Measurements from ENCODE around the gene DMAC1. TPM values are rescaled to one million over a fixed set of nuclear protein-coding genes. Genes with fewer than 3 reads are reported as not detected.

DMAC1 gene
- total RNA-seq, 1 donor from 2014 or later = 31.5 TPM

- peaks cover 8 to 19% of the 10 kb centered on the region in 2 donors for H3K36me3 ChIP-seq
- intact Hi-C loops (cut with DNase I) = no loop called here
- H3K27me3 ChIP-seq = no peaks in the 10 kb centered on the region
- no peaks in the 10 kb centered on the region for H3K9me3 ChIP-seq
- H3K27ac ChIP-seq = no peak overlapping the region
- no peak for DNase-seq (ENCODE audit: low spot score in 2 of 2)
- H3K4me1 ChIP-seq = no peaks in the 10 kb centered on the region
- no peak overlapping the region for H3K4me3 ChIP-seq
- no peak for TF ChIP-seq CTCF (IDR thresholded peaks at IDR 0.05)
Measured at GRCh38 chr9:7791394-7791793, 8.2 kb downstream of the DMAC1 start.

GRCh38 chr9:7790819-7791182 is 8.8 kb downstream of the DMAC1 start:
- no peak for TF ChIP-seq CTCF (IDR thresholded peaks at IDR 0.05)
- intact Hi-C loops (cut with DNase I) = no loop called here
- H3K9me3 ChIP-seq = no peaks in the 10 kb centered on the region
- peaks cover 4 to 13% of the 10 kb centered on the region in 2 donors for H3K36me3 ChIP-seq
- H3K27ac ChIP-seq = no peak overlapping the region
- no peak for DNase-seq (ENCODE audit: low spot score in 2 of 2)
- no peaks in the 10 kb centered on the region for H3K27me3 ChIP-seq
- H3K4me3 ChIP-seq = no peak overlapping the region
- H3K4me1 ChIP-seq = no peaks in the 10 kb centered on the region

GRCh38 chr9:7790022-7790818 is 9.4 kb downstream of the DMAC1 start:
- no peak overlapping the region for H3K4me3 ChIP-seq
- intact Hi-C loops (cut with DNase I) = no loop called here
- H3K9me3 ChIP-seq = no peaks in the 10 kb centered on the region
- no peaks in the 10 kb centered on the region for H3K27me3 ChIP-seq
- no peak for TF ChIP-seq CTCF (IDR thresholded peaks at IDR 0.05)
- peaks cover 0 to 7% of the 10 kb centered on the region in 2 donors for H3K36me3 ChIP-seq
- H3K27ac ChIP-seq = no peak overlapping the region
- H3K4me1 ChIP-seq = no peaks in the 10 kb centered on the region
- DNase-seq (ENCODE audit: low spot score in 2 of 2) = no peak

GRCh38 chr9:7788772-7789171 is 10.8 kb downstream of the DMAC1 start:
- H3K4me1 ChIP-seq = no peaks in the 10 kb centered on the region
- H3K9me3 ChIP-seq = no peaks in the 10 kb centered on the region
- no peak overlapping the region for H3K4me3 ChIP-seq
- no peak for TF ChIP-seq CTCF (IDR thresholded peaks at IDR 0.05)
- DNase-seq (ENCODE audit: low spot score in 2 of 2) = no peak
- no peak overlapping the region for H3K27ac ChIP-seq
- H3K36me3 ChIP-seq = no peaks in the 10 kb centered on the region
- no peaks in the 10 kb centered on the region for H3K27me3 ChIP-seq
- intact Hi-C loops (cut with DNase I) = no loop called here

- intact Hi-C loops (cut with DNase I) = no loop called here
- TF ChIP-seq CTCF (IDR thresholded peaks at IDR 0.05) = no peak
- Histone ChIP-seq H3K27me3 (no peaks in the 10 kb centered on the region), H3K4me1 (no peaks in the 10 kb centered on the region), H3K27ac (no peak overlapping the region), H3K4me3 (no peak overlapping the region), H3K9me3 (no peaks in the 10 kb centered on the region), H3K36me3 (no peaks in the 10 kb centered on the region)
- DNase-seq (ENCODE audit: low spot score in 2 of 2) = no peak
Measured at GRCh38 chr9:7785813-7786212, 13.8 kb downstream of the DMAC1 start.

Data from ascending aorta (tissue), 2 donors.